Adipocyte (in vitro differentiated cells): ENCODE results near the gene TADA3.

Experiments
- DNase-seq: peaks from one replicate; pipeline ENCODE4 v3.0.0-alpha.2; 2015; ENCODE audit warnings: low read depth
- H3K27me3 ChIP-seq: replicated peaks from 2 replicates; pipeline ENCODE4 v1.7.0; 2013; ENCODE audit warnings: mild to moderate bottlenecking, low read length, moderate library complexity; ENCODE audit not compliant: control insufficient read depth, insufficient read depth
- H3K36me3 ChIP-seq: 2 replicates; pipeline ENCODE4 v1.7.0; 2013; ENCODE audit warnings: low read length, mild to moderate bottlenecking, moderate library complexity; ENCODE audit not compliant: control insufficient read depth, insufficient read depth, severe bottlenecking
- H3K4me1 ChIP-seq: 2 replicates; pipeline ENCODE4 v1.7.0; 2013; ENCODE audit warnings: mild to moderate bottlenecking, low read length, moderate library complexity; ENCODE audit not compliant: control insufficient read depth, insufficient read depth
- H3K4me3 ChIP-seq: 2 replicates; pipeline ENCODE4 v1.7.0; 2013; ENCODE audit warnings: mild to moderate bottlenecking, low read length, moderate library complexity
- H3K9ac ChIP-seq: 2 replicates; pipeline ENCODE4 v1.7.0; 2013; ENCODE audit warnings: mild to moderate bottlenecking, low read length, moderate library complexity
- H3K9me3 ChIP-seq: 2 replicates; pipeline ENCODE4 v1.7.0; 2013; ENCODE audit warnings: mild to moderate bottlenecking, low read length, moderate library complexity; ENCODE audit not compliant: control insufficient read depth

The TADA3 gene

GRCh38 chr3:9825451-9826040 lies 33.3 kb upstream of the TADA3 start:
- Histone ChIP-seq H3K36me3 (peaks cover 17% of the 10 kb centered on the region), H3K27me3 (no peaks in the 10 kb centered on the region), H3K9ac (no peak overlapping the region), H3K4me3 (no peak overlapping the region), H3K9me3 (no peaks in the 10 kb centered on the region), H3K4me1 (no peaks in the 10 kb centered on the region)
- DNase-seq, result no peak

DNA sequence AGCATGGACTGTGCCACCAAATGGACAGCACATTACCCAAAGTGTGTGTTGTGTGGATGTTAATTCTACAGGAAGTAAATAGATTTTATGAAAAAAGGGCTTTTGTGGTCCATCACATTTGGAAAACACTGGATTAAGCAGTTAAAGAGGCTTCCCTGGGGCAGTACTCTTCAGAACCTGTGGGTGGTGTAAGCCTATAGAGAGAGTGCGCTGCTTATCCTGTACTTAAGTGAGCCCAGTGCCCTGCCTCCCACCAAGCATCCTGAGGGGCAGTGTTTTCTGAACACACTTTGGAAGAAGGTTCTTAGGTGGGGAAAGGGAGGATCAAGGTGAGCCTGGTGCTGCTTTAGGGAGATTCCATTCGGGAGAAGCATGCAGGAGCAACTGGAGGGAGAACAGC lies 28.7 kb upstream of the TADA3 start:
- H3K27me3 ChIP-seq, result no peaks in the 10 kb centered on the region
- H3K36me3 ChIP-seq, result no peaks in the 10 kb centered on the region
- no peaks in the 10 kb centered on the region for H3K4me1 ChIP-seq
- no peak overlapping the region for H3K9ac ChIP-seq
- DNase-seq, result no peak
- H3K4me3 ChIP-seq, result no peak overlapping the region
- H3K9me3 ChIP-seq, result no peaks in the 10 kb centered on the region

DNA sequence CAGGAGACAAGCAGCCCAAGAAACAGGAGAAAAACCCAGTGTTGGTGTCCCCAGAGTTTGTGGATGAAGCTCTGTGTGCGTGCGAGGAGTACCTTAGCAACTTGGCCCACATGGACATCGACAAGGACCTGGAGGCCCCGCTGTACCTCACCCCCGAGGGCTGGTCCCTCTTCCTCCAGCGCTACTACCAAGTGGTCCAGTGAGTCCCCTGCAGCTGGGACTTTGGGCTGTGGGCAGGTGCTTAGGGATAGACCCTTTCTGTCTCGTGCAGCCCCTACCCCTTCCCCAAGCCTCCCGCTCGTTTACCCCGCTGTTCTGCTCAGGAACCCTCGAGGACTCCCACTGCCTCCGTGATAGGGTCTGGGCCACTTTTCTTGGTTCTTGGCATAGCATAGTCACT lies 28.3 kb upstream of the TADA3 start:
- Histone ChIP-seq H3K9me3 (no peaks in the 10 kb centered on the region), H3K9ac (no peak overlapping the region), H3K36me3 (no peaks in the 10 kb centered on the region), H3K4me3 (no peak overlapping the region), H3K4me1 (no peaks in the 10 kb centered on the region), H3K27me3 (no peaks in the 10 kb centered on the region)
- no peak for DNase-seq

- no peaks in the 10 kb centered on the region for H3K27me3 ChIP-seq
- no peak for DNase-seq
- no peaks in the 10 kb centered on the region for H3K9me3 ChIP-seq
- H3K36me3 ChIP-seq, result peaks cover under 1% of the 10 kb centered on the region
- H3K4me3 ChIP-seq, result no peak overlapping the region
- no peaks in the 10 kb centered on the region for H3K4me1 ChIP-seq
- H3K9ac ChIP-seq, result no peak overlapping the region
These were observed 26.5 kb upstream of the TADA3 start for GRCh38 chr3:9818666-9819335.

DNA sequence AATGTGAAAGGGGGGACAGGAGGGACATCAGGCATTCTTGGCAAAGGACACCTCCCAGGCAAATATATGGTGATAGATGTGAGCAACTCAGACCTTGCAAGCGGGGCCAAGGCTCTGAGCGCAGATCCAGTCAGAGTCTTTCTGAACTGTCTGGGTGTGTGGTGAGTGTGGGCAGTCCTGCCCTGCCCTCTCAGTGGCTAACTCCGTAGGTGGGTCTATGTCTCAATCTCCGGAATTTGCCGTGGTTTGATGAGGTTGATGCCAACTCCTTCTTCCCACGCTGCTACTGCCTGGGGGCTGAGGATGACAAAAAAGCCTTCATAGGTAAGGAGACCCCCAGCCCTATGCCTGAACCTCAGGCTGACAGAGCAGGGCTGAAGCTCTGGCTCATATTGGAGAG lies 25.2 kb upstream of the TADA3 start:
- no peaks in the 10 kb centered on the region for H3K4me1 ChIP-seq
- no peak for DNase-seq
- no peak overlapping the region for H3K4me3 ChIP-seq
- H3K9ac ChIP-seq, result no peak overlapping the region
- H3K36me3 ChIP-seq, result peaks cover 11% of the 10 kb centered on the region
- no peaks in the 10 kb centered on the region for H3K27me3 ChIP-seq
- no peaks in the 10 kb centered on the region for H3K9me3 ChIP-seq

DNA sequence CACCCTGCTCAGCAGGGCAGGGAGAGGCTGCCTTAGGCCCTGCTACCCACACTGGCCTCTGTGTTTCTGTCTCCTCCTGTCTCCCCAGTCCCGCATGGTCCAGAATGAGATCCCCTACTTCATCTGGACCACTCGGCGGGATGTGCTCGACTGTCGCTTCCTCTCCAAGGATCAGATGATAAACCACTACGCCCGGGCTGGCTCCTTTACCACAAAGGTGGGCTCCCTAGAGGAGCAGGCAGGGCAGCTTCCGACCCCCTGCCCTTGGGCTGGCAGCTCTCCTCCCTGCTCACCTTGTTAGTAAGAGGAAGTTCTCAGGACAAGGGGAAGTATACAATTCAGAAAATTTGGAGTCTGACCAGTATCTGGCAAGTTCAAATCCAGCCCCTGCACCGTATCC lies 23.7 kb upstream of the TADA3 start:
- H3K9ac ChIP-seq, result no peak overlapping the region
- DNase-seq, result no peak
- H3K9me3 ChIP-seq, result no peaks in the 10 kb centered on the region
- H3K4me1 ChIP-seq, result peaks cover 3% of the 10 kb centered on the region
- H3K36me3 ChIP-seq, result peaks cover 11% of the 10 kb centered on the region
- H3K4me3 ChIP-seq, result no peak overlapping the region
- H3K27me3 ChIP-seq, result no peaks in the 10 kb centered on the region

DNA sequence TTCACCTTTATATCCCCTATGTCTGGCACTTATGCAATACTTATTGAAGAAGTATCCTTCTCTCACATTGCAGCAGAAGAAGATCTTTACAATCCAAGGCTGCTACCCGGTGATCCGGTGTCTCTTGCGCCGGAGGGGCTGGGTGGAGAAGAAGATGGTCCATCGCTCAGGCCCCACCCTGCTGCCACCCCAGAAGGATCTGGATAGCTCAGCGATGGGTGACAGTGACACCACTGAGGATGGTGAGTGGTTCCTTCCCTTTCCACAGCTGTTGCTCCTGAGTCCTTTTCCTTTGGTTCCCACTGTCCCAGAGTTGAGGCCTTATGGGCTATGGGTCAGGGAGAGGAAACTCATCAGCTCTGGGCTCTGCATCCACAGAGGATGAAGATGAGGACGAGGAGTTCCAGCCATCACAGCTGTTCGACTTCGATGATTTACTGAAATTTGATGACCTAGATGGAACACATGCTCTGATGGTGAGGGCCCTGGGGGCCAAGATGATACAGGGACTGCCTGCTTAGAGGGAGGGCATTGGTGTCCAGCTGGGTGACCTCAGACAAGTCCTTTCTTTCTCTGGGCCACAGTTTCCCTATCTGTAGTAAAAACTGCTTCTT lies 20.7 kb upstream of the TADA3 start:
- DNase-seq, result no peak
- no peaks in the 10 kb centered on the region for H3K9me3 ChIP-seq
- peaks cover 15% of the 10 kb centered on the region for H3K4me1 ChIP-seq
- H3K36me3 ChIP-seq, result peaks cover 11% of the 10 kb centered on the region
- no peak overlapping the region for H3K4me3 ChIP-seq
- no peaks in the 10 kb centered on the region for H3K27me3 ChIP-seq
- H3K9ac ChIP-seq, result no peak overlapping the region

- no peak for DNase-seq
- Histone ChIP-seq H3K9me3 (no peaks in the 10 kb centered on the region), H3K4me1 (peaks cover 15% of the 10 kb centered on the region), H3K4me3 (peak overlapping the region; percentile 74), H3K36me3 (peaks cover 28% of the 10 kb centered on the region), H3K27me3 (no peaks in the 10 kb centered on the region), H3K9ac (peak overlapping the region; percentile 85)
These were observed 18.6 kb upstream of the TADA3 start for GRCh38 chr3:9810846-9811245.

DNA sequence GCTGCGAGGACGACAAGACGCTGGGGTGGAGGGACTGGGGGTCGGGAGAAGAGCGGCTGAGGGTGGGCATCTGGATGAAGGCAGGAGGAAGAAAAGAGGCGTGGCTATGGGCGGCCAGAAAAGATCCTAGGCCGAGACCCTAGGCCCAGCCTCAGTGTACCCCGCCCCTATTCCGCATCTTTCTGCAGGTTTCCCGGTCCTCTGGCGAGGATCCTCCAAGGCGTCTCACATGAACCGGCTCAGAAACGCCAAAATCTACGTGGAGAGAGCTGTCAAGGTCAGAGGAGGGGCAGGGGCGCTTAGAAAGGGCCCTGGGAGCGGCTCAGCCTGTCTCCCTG lies 18.1 kb upstream of the TADA3 start:
- H3K27me3 ChIP-seq, result no peaks in the 10 kb centered on the region
- H3K36me3 ChIP-seq, result peaks cover 33% of the 10 kb centered on the region
- H3K4me3 ChIP-seq, result peak overlapping the region; percentile 74
- peaks cover 15% of the 10 kb centered on the region for H3K4me1 ChIP-seq
- peak overlapping the region; percentile 85 for H3K9ac ChIP-seq
- no peaks in the 10 kb centered on the region for H3K9me3 ChIP-seq
- DNase-seq, result peak; percentile 31

- peaks cover 15% of the 10 kb centered on the region for H3K4me1 ChIP-seq
- H3K9me3 ChIP-seq, result no peaks in the 10 kb centered on the region
- H3K27me3 ChIP-seq, result no peaks in the 10 kb centered on the region
- H3K36me3 ChIP-seq, result peaks cover 39% of the 10 kb centered on the region
- DNase-seq, result peak; percentile 85
- peak within 1 kb of the TSS; percentile 74 for H3K4me3 ChIP-seq
- peak within 1 kb of the TSS; percentile 85 for H3K9ac ChIP-seq
These were observed 17.6 kb upstream of the TADA3 start, which contains the start of gene TTLL3 for GRCh38 chr3:9809615-9810432. TSS of gene TTLL3 (plus strand) at chr3:9810262. CDS start at chr3:9810662, 400 bp downstream.

DNA sequence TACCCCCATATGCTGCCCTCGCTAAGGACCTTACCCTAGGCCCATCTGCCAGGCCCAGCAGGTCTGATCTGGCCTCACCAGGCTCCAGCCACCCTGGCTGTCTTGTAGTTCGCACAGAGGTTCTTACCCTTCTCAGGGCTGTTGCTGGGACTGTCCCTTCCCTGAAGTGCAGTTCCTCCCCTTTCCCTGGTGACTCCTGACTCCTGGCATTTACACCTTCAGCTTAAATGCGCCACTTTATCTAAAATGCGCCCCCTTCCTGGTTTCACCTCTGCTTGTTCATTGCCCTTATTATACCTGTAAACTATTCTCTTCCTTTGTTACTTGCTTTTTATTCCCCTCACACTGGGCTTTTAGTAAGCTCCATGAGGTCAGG lies 17.0 kb upstream of the TADA3 start:
- H3K4me1 ChIP-seq, result peaks cover 15% of the 10 kb centered on the region
- H3K36me3 ChIP-seq, result peaks cover 45% of the 10 kb centered on the region
- H3K9ac ChIP-seq, result peak overlapping the region; percentile 85
- peak overlapping the region; percentile 74 for H3K4me3 ChIP-seq
- no peaks in the 10 kb centered on the region for H3K9me3 ChIP-seq
- H3K27me3 ChIP-seq, result no peaks in the 10 kb centered on the region
- no peak for DNase-seq
